NB4 (cell line): ENCODE data around the gene FAM20C.

Experiments
- POLR2A ChIP-seq: IDR thresholded peaks from 2 replicates; pipeline ENCODE4 v1.6.1; 2011; ENCODE audit warnings: mild to moderate bottlenecking; ENCODE audit not compliant: insufficient read length; ENCODE audit errors: extremely low read depth
- TF ChIP-seq, protein P1 (sequence below): IDR thresholded peaks from one replicate; pipeline ENCODE4 v1.5.1; 2012; ENCODE audit warnings: low read depth, low read length
- TF ChIP-seq, protein P2 (sequence below): IDR thresholded peaks from 2 replicates; pipeline ENCODE4 v1.6.1; 2011; ENCODE audit warnings: low read depth, low read length

DNA sequence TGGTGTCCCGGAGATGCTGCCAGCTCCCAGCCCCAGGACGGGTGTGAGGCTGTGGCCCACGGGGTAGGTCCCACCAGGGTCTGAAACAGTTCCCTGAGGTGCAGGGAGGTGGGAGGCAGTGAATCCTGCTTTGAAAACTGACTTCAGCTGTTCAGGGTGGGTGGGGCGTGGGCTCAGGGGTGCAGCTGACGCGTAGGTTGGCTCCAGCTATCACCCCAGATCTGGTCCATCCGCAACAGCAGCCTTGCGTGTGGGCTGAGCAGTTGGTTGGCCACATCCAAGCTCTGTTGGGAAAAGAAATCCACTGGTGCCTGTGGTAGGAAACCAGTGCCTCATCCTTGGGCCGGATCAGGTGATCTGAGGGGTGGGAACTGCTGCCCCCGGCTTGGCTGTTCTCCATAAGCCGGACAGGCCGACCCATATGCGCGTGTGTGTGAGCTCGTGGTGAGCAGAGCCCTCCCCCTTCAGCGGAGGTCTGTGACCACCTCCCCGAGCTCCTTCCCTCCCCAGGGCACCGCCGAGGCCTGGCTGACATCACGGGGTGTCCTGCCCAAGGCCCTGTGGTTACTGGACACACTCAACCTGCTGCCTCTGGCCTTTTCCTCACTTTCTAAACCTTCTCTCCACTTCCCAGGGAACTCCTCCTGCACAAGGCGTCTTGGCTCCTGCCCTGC lies 15.4 kb upstream of the FAM20C start:
- TF ChIP-seq, protein P1, sequence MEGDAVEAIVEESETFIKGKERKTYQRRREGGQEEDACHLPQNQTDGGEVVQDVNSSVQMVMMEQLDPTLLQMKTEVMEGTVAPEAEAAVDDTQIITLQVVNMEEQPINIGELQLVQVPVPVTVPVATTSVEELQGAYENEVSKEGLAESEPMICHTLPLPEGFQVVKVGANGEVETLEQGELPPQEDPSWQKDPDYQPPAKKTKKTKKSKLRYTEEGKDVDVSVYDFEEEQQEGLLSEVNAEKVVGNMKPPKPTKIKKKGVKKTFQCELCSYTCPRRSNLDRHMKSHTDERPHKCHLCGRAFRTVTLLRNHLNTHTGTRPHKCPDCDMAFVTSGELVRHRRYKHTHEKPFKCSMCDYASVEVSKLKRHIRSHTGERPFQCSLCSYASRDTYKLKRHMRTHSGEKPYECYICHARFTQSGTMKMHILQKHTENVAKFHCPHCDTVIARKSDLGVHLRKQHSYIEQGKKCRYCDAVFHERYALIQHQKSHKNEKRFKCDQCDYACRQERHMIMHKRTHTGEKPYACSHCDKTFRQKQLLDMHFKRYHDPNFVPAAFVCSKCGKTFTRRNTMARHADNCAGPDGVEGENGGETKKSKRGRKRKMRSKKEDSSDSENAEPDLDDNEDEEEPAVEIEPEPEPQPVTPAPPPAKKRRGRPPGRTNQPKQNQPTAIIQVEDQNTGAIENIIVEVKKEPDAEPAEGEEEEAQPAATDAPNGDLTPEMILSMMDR = no peak
- no peak for TF ChIP-seq POLR2A
- TF ChIP-seq, protein P2, sequence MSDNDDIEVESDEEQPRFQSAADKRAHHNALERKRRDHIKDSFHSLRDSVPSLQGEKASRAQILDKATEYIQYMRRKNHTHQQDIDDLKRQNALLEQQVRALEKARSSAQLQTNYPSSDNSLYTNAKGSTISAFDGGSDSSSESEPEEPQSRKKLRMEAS = no peak
